ENCODE results near the gene PHF21B.
"Not testable (repeated sequence)": the region's sequence is repeated elsewhere in the genome, so short reads cannot be mapped to it uniquely, and the experiment has no call there.

The PHF21B gene

DNA sequence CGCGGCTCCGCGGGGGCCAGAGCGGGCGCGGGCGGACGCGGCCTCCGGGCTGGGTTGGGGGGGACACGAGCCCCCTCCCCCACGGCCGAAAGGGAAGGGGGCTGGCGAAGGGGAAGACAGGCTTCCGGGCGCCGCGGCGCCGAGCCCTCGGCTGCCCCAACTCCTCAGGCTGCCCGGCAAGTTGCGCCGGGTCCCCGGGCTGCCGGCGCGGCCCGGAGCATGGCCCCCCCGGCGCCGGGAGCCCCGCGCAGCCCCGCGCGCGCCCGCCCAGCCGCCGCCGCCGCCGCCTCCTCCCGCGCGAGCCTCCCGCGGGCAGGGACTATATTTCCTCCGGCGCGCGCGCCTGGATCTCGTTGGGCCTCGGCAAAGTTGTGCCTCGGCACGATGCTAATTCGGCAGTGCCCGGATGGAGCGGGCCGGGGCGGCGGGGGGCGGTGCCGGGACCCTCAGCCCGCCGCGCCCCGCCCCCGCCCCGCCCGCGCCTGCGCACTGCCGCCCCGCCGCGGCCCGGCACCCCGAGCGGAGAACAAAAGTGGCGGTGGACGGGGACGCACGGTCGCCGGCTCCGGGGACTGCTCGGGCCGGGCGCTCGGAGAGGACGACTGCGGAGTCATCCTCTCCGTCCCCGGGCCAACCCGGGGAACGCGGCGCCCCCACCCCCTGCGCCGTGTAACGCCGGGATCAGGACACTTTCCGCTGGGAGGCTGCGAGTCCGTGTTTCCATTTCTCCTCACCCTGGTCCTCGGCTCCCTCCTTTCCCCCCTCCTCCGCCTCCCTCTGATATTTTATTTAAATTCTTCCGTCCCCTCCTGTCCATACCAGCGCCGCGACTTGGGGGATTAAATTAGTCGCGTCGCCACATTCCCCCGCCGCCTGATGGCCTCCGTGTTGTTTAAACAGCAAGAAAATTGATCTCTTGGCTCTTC, at the start of gene PHF21B:
PHF21B (minus strand) TSS at position 400 of the 926 bp plus-strand sequence. CDS start 456 bp downstream, outside the sequence.
- Histone ChIP-seq H3K36me3 (ENCODE audit: insufficient read depth, low read length) (peaks cover 5% of the 10 kb centered on the region), H3K9ac (ENCODE audit: low read depth, low read length) (peak within 1 kb of the TSS; percentile 80), H3K9me3 (ENCODE audit: control insufficient read depth, insufficient read depth, low read length) (no peaks in the 10 kb centered on the region; the same call in 1 of the 2 replicates), H3K4me1 (ENCODE audit: insufficient read depth, low read length) (peaks cover 15% of the 10 kb centered on the region)

- Histone ChIP-seq H3K4me1 (ENCODE audit: insufficient read depth, low read length) (no peaks in the 10 kb centered on the region), H3K9me3 (ENCODE audit: control insufficient read depth, insufficient read depth, low read length) (no peaks in the 10 kb centered on the region), H3K9ac (ENCODE audit: low read depth, low read length) (no peak overlapping the region), H3K36me3 (ENCODE audit: insufficient read depth, low read length) (no peaks in the 10 kb centered on the region)
Measured at GRCh38 chr22:45059296-45059695, 49.5 kb upstream of the PHF21B start.

DNA sequence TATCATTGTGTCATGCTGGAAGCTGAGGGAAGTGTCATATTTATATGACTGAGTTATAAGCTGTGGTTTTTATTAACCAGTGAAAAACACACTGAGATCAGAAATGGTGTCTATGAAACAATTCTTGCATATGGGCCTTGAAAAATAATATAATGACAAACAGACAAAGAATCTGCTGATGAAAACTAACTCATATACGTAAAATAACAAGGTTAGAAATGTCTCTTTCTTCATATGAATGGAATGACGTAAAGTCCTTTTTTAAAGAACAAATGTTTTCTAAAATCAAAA, 48.8 kb upstream of the PHF21B start:
- no peaks in the 10 kb centered on the region for H3K36me3 ChIP-seq (ENCODE audit: insufficient read depth, low read length)
- no peak overlapping the region for H3K9ac ChIP-seq (ENCODE audit: low read depth, low read length)
- no peaks in the 10 kb centered on the region for H3K9me3 ChIP-seq (ENCODE audit: control insufficient read depth, insufficient read depth, low read length)
- peaks cover 5% of the 10 kb centered on the region for H3K4me1 ChIP-seq (ENCODE audit: insufficient read depth, low read length)

- no peak overlapping the region for H3K9ac ChIP-seq (ENCODE audit: low read depth, low read length)
- H3K4me1 ChIP-seq (ENCODE audit: insufficient read depth, low read length): peaks cover 17% of the 10 kb centered on the region
- no peaks in the 10 kb centered on the region for H3K36me3 ChIP-seq (ENCODE audit: insufficient read depth, low read length)
- no peaks in the 10 kb centered on the region for H3K9me3 ChIP-seq (ENCODE audit: control insufficient read depth, insufficient read depth, low read length)
Measured at GRCh38 chr22:45055936-45056335, 46.1 kb upstream of the PHF21B start.

DNA sequence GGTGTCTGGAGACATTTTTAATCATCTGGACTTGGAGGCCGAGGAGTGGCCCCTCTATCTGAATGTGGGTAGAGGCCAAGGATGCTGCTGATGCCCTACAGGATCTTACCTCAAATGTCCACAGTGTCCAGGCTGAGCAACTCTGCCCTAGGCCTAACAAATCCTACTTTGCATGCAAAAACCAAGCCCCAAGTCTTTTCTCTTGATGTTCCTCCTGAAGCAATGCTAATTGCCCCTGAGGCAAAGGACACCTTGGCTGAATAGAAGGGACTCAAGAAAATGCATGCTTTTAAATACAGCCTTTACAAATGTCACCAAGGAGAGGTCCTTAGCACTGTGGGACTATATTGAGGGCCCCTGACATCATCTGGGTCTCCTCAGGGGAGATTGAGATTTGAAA, 43.8 kb upstream of the PHF21B start:
- Histone ChIP-seq H3K9ac (ENCODE audit: low read depth, low read length) (no peak overlapping the region), H3K9me3 (ENCODE audit: control insufficient read depth, insufficient read depth, low read length) (no peaks in the 10 kb centered on the region), H3K4me1 (ENCODE audit: insufficient read depth, low read length) (peaks cover 23% of the 10 kb centered on the region), H3K36me3 (ENCODE audit: insufficient read depth, low read length) (no peaks in the 10 kb centered on the region)

- Histone ChIP-seq H3K36me3 (ENCODE audit: insufficient read depth, low read length) (no peaks in the 10 kb centered on the region), H3K9me3 (ENCODE audit: control insufficient read depth, insufficient read depth, low read length) (no peaks in the 10 kb centered on the region), H3K9ac (ENCODE audit: low read depth, low read length) (no peak overlapping the region), H3K4me1 (ENCODE audit: insufficient read depth, low read length) (peaks cover 23% of the 10 kb centered on the region)
Measured at GRCh38 chr22:45053094-45053493, 43.3 kb upstream of the PHF21B start.

DNA sequence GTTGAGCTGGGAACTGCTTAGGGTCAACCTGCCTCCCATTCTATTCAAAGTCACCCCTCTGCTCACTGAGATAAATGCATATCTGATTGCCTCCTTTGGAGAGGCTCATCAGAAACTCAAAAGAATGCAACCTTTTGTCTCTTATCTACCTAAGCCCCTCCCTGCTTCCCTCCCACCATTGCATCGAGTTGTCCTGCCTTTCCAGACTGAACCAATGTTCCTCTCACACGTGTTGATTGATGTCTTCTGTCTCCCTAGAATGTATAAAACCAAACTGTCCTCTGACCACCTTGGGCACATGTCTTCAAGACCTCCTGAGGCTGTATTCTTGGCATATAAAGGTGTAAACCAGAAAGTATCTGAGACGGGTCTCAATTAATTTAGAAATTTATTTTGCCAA, 42.9 kb upstream of the PHF21B start:
- H3K36me3 ChIP-seq (ENCODE audit: insufficient read depth, low read length); H3K9me3 ChIP-seq (ENCODE audit: control insufficient read depth, insufficient read depth, low read length); H3K9ac ChIP-seq (ENCODE audit: low read depth, low read length): not testable (repeated sequence)
- H3K4me1 ChIP-seq (ENCODE audit: insufficient read depth, low read length): peaks cover 23% of the 10 kb centered on the region

DNA sequence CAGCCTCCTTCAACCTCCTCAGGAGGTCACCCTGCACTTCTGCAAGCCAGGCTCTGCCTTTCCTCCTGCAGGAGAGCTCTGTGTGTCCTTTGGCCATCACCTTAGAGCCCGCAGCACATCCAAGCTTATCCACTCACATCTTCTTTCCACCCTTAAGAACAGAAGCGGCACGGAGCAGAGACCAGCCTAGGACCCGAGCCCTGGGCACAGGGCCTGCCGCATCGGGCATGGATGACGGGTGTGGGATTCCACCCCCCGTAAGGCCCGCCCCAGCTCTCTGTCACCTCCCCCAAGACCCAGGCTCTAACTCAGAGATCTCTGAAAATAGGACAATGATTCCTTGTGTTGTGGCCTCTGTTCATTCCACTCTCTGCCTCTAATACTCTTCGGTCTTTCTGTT, 42.1 kb upstream of the PHF21B start:
- H3K9ac ChIP-seq (ENCODE audit: low read depth, low read length): no peak overlapping the region
- H3K9me3 ChIP-seq (ENCODE audit: control insufficient read depth, insufficient read depth, low read length): no peaks in the 10 kb centered on the region
- H3K4me1 ChIP-seq (ENCODE audit: insufficient read depth, low read length): peaks cover 23% of the 10 kb centered on the region
- no peaks in the 10 kb centered on the region for H3K36me3 ChIP-seq (ENCODE audit: insufficient read depth, low read length)

DNA sequence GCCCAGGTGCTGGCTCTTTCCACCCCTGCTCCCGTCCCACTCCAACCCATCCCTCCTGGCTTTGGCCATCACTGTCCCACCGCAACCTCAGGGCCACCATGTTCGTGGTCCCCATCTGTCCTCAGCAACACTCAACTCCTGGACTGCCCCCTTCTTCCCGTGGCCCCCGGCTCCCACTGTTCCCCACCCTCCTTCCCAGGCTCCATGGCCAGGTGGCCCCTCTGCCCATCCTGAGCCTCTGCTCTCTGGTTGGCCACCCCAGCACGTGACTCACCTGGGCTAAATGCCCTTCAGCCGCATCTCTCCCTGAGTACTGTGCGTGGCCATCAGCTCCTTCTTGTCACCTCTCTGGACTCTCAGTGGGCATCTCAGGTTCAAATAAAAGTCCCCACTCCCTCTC, 41.6 kb upstream of the PHF21B start:
- H3K36me3 ChIP-seq (ENCODE audit: insufficient read depth, low read length): no peaks in the 10 kb centered on the region
- peaks cover 23% of the 10 kb centered on the region for H3K4me1 ChIP-seq (ENCODE audit: insufficient read depth, low read length)
- no peaks in the 10 kb centered on the region for H3K9me3 ChIP-seq (ENCODE audit: control insufficient read depth, insufficient read depth, low read length)
- H3K9ac ChIP-seq (ENCODE audit: low read depth, low read length): no peak overlapping the region

DNA sequence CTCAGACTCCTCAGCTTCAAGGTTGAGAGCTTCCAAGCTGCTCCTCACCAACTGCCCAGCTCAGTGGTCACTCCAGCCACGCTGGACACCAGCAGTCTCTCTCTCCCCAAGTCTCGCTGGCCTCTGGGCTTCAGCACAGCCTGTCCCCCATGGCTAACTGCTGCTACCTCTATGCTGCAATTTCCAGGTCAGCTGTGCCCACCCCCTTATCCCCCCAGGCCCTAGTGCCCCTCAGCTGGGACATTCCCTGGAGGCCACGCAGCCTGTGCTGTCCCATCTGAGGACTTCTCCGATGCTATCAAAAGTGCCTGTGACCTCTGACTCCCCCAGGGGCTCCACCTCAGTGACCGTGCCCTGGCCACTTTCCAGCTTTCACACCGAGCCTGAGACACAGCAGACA, 37.5 kb upstream of the PHF21B start:
- H3K36me3 ChIP-seq (ENCODE audit: insufficient read depth, low read length): no peaks in the 10 kb centered on the region

GRCh38 chr22:45045208-45045607, 35.4 kb upstream of the PHF21B start:
- Histone ChIP-seq H3K9ac (ENCODE audit: low read depth, low read length) (no peak overlapping the region), H3K9me3 (ENCODE audit: control insufficient read depth, insufficient read depth, low read length) (peaks cover 4% of the 10 kb centered on the region; the same call in 1 of the 2 replicates), H3K36me3 (ENCODE audit: insufficient read depth, low read length) (no peaks in the 10 kb centered on the region), H3K4me1 (ENCODE audit: insufficient read depth, low read length) (peaks cover 6% of the 10 kb centered on the region; the same call in 1 of the 2 replicates)

More for the DNA sequence above, 37.5 kb upstream of the PHF21B start:
- H3K9me3 ChIP-seq (ENCODE audit: control insufficient read depth, insufficient read depth, low read length): peaks cover 4% of the 10 kb centered on the region; the same call in 1 of the 2 replicates
- no peak overlapping the region for H3K9ac ChIP-seq (ENCODE audit: low read depth, low read length)
- H3K4me1 ChIP-seq (ENCODE audit: insufficient read depth, low read length): peaks cover 8% of the 10 kb centered on the region; the same call in 1 of the 2 replicates

GRCh38 chr22:45042263-45042662, 32.5 kb upstream of the PHF21B start:
- Histone ChIP-seq H3K9me3 (ENCODE audit: control insufficient read depth, insufficient read depth, low read length) (peaks cover 7% of the 10 kb centered on the region; the same call in 1 of the 2 replicates), H3K4me1 (ENCODE audit: insufficient read depth, low read length) (no peaks in the 10 kb centered on the region), H3K9ac (ENCODE audit: low read depth, low read length) (no peak overlapping the region), H3K36me3 (ENCODE audit: insufficient read depth, low read length) (no peaks in the 10 kb centered on the region)

GRCh38 chr22:45039133-45039532, 29.3 kb upstream of the PHF21B start:
- Histone ChIP-seq H3K4me1 (ENCODE audit: insufficient read depth, low read length) (no peaks in the 10 kb centered on the region), H3K36me3 (ENCODE audit: insufficient read depth, low read length) (no peaks in the 10 kb centered on the region), H3K9ac (ENCODE audit: low read depth, low read length) (no peak overlapping the region), H3K9me3 (ENCODE audit: control insufficient read depth, insufficient read depth, low read length) (peaks cover 7% of the 10 kb centered on the region; the same call in 1 of the 2 replicates)

GRCh38 chr22:45036154-45036553, 26.3 kb upstream of the PHF21B start:
- Histone ChIP-seq H3K9me3 (ENCODE audit: control insufficient read depth, insufficient read depth, low read length) (peaks cover 3% of the 10 kb centered on the region; the same call in 1 of the 2 replicates), H3K36me3 (ENCODE audit: insufficient read depth, low read length) (no peaks in the 10 kb centered on the region), H3K4me1 (ENCODE audit: insufficient read depth, low read length) (peaks cover 8% of the 10 kb centered on the region; the same call in 1 of the 2 replicates), H3K9ac (ENCODE audit: low read depth, low read length) (no peak overlapping the region)

DNA sequence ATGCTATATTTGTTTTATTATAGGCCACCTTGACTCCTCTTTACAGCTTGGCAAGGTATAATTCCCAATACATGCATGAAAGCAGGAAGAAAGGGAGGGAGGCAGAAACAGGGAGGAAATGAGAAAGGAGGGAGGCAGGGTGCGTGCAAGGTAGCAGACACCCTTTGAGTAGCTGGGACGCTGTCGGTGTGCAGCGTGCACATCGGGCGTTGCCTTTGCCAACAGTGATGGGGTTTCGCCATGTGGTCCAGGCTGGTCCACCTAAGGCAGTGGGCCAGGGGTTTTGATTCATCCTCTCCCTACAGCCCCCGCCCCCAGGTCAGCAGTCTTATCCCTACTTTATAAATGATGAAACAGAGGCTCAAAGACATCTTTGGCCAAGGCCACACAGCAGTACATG, 25.0 kb upstream of the PHF21B start:
- H3K9me3 ChIP-seq (ENCODE audit: control insufficient read depth, insufficient read depth, low read length): peaks cover 3% of the 10 kb centered on the region; the same call in 1 of the 2 replicates
- H3K9ac ChIP-seq (ENCODE audit: low read depth, low read length): no peak overlapping the region
- no peaks in the 10 kb centered on the region for H3K36me3 ChIP-seq (ENCODE audit: insufficient read depth, low read length)
- peaks cover 8% of the 10 kb centered on the region; the same call in 1 of the 2 replicates for H3K4me1 ChIP-seq (ENCODE audit: insufficient read depth, low read length)

All from ES-I3 (cell line).